H9 (cell line): ENCODE measurements around the gene SLC25A14. TPM values are rescaled to one million over a fixed set of nuclear protein-coding genes. Genes with fewer than 3 reads are reported as not detected.

ENCODE experiments used
- DNase-seq: peaks from one replicate; pipeline ENCODE4 v3.0.0-alpha.2; 2017
- H2AFZ ChIP-seq: one replicate; pipeline ENCODE4 v1.6.1; 2013; ENCODE audit warnings: mild to moderate bottlenecking, low read length, control low read depth, moderate library complexity
- H2AK5ac ChIP-seq: 2 replicates; pipeline ENCODE4 v1.6.1; 2013; ENCODE audit warnings: low read length, control low read depth, mixed read lengths; ENCODE audit not compliant: insufficient read length
- H2BK120ac ChIP-seq: one replicate; pipeline ENCODE4 v1.6.1; 2013; ENCODE audit warnings: low read depth, mild to moderate bottlenecking, low read length, control low read depth, inconsistent platforms; ENCODE audit not compliant: poor library complexity, severe bottlenecking
- H2BK12ac ChIP-seq: 2 replicates; pipeline ENCODE4 v1.6.1; 2013; ENCODE audit warnings: low read length, control low read depth, mixed read lengths, low read depth; ENCODE audit not compliant: insufficient read length
- H2BK15ac ChIP-seq: 2 replicates; pipeline ENCODE4 v1.6.1; 2013; ENCODE audit warnings: low read depth, low read length, control low read depth
- H2BK20ac ChIP-seq: one replicate; pipeline ENCODE4 v1.6.1; 2013; ENCODE audit warnings: low read depth, mild to moderate bottlenecking, low read length, control low read depth, inconsistent platforms; ENCODE audit not compliant: poor library complexity, severe bottlenecking
- H2BK5ac ChIP-seq: 2 replicates; pipeline ENCODE4 v1.6.1; 2013; ENCODE audit warnings: low read length, control low read depth, mixed read lengths; ENCODE audit not compliant: insufficient read length
- H3K14ac ChIP-seq: 2 replicates; pipeline ENCODE4 v1.6.1; 2013; ENCODE audit warnings: low read length, control low read depth; ENCODE audit not compliant: insufficient read depth
- H3K18ac ChIP-seq: 2 replicates; pipeline ENCODE4 v1.6.1; 2013; ENCODE audit warnings: low read depth, mild to moderate bottlenecking, mixed read lengths, low read length, control low read depth; ENCODE audit not compliant: insufficient read length
- H3K23ac ChIP-seq: 2 replicates; pipeline ENCODE4 v1.6.1; 2013; ENCODE audit warnings: low read length, control low read depth, mixed read lengths, low read depth; ENCODE audit not compliant: insufficient read length
- H3K23me2 ChIP-seq: 2 replicates; pipeline ENCODE4 v1.6.1; 2013; ENCODE audit warnings: low read depth, mild to moderate bottlenecking, mixed read lengths, low read length, control low read depth; ENCODE audit not compliant: insufficient read length, poor library complexity, severe bottlenecking
- H3K27ac ChIP-seq: 2 replicates; pipeline ENCODE4 v1.5.1; 2013; ENCODE audit warnings: low read length, control low read depth, mixed read lengths, low read depth; ENCODE audit not compliant: insufficient read length
- H3K27me3 ChIP-seq: 2 replicates; pipeline ENCODE4 v1.6.1; 2013; ENCODE audit warnings: low read length, control low read depth, inconsistent platforms; ENCODE audit not compliant: insufficient read depth
- H3K4ac ChIP-seq: 2 replicates; pipeline ENCODE4 v1.6.1; 2013; ENCODE audit warnings: low read depth, mild to moderate bottlenecking, control low read depth, inconsistent platforms, low read length, moderate library complexity
- H3K4me1 ChIP-seq: 2 replicates; pipeline ENCODE4 v1.6.1; 2013; ENCODE audit warnings: low read length, control low read depth, inconsistent platforms; ENCODE audit not compliant: insufficient read depth
- H3K4me2 ChIP-seq: 2 replicates; pipeline ENCODE4 v1.6.1; 2013; ENCODE audit warnings: low read length, control low read depth, mixed read lengths; ENCODE audit not compliant: insufficient read length, insufficient read depth
- H3K56ac ChIP-seq: 2 replicates; pipeline ENCODE4 v1.6.1; 2013; ENCODE audit warnings: low read depth, mild to moderate bottlenecking, mixed read lengths, low read length, control low read depth; ENCODE audit not compliant: insufficient read length
- H3K79me1 ChIP-seq: 2 replicates; pipeline ENCODE4 v1.6.1; 2013; ENCODE audit warnings: low read depth, mild to moderate bottlenecking, moderate library complexity, low read length, control low read depth, inconsistent platforms; ENCODE audit not compliant: insufficient read depth, poor library complexity, severe bottlenecking
- H3K79me2 ChIP-seq: 2 replicates; pipeline ENCODE4 v1.6.1; 2013; ENCODE audit warnings: low read length, control low read depth, inconsistent platforms; ENCODE audit not compliant: insufficient read depth
- H3K9ac ChIP-seq: 2 replicates; pipeline ENCODE4 v1.6.1; 2013; ENCODE audit warnings: low read length, control low read depth, mixed read lengths; ENCODE audit not compliant: insufficient read length; ENCODE audit errors: extremely low read depth
- H3K9me3 ChIP-seq: one replicate; pipeline ENCODE4 v1.6.1; 2013; ENCODE audit warnings: low read depth, low read length, inconsistent platforms; ENCODE audit not compliant: control insufficient read depth
- H3T11ph ChIP-seq: one replicate; pipeline ENCODE4 v1.6.1; 2013; ENCODE audit warnings: mild to moderate bottlenecking, low read length, control low read depth, inconsistent platforms
- H4K20me1 ChIP-seq: one replicate; pipeline ENCODE4 v1.6.1; 2013; ENCODE audit not compliant: control insufficient read depth, insufficient read length, insufficient read depth
- H4K5ac ChIP-seq: 2 replicates; pipeline ENCODE4 v1.6.1; 2013; ENCODE audit warnings: low read depth, mild to moderate bottlenecking, mixed read lengths, low read length, control low read depth; ENCODE audit not compliant: insufficient read length
- H4K8ac ChIP-seq: replicated peaks from 2 replicates; pipeline ENCODE4 v1.6.1; 2013; ENCODE audit warnings: low read length, control low read depth, mixed read lengths, low read depth; ENCODE audit not compliant: insufficient read length
- H4K91ac ChIP-seq: 2 replicates; pipeline ENCODE4 v1.6.1; 2013; ENCODE audit warnings: low read depth, mild to moderate bottlenecking, moderate library complexity, mixed read lengths, low read length, control low read depth; ENCODE audit not compliant: insufficient read length
- H3K27ac Mint-ChIP-seq, 3 experiments: 2 replicates in 2 of 3; 3 replicates in 1 of 3; pipeline ENCODE4 v1.8.0; 2020 to 2021; ENCODE audit warnings: mixed read lengths in 3 of 3, mild to moderate bottlenecking in 1 of 3, moderate library complexity in 1 of 3
- H3K27me3 Mint-ChIP-seq: 2 replicates; pipeline ENCODE4 v1.8.0; 2021; ENCODE audit warnings: low read depth, mild to moderate bottlenecking, moderate library complexity, mixed read lengths
- H3K36me3 Mint-ChIP-seq, 3 experiments: 2 replicates in 2 of 3; 3 replicates in 1 of 3; pipeline ENCODE4 v1.8.0; 2020 to 2021; ENCODE audit warnings: low read depth in 3 of 3, mixed read lengths in 3 of 3; ENCODE audit not compliant: insufficient read depth in 1 of 3
- H3K4me1 Mint-ChIP-seq, 2 experiments: 2 replicates each; pipeline ENCODE4 v1.8.0; 2020; ENCODE audit warnings: mixed read lengths in 2 of 2
- H3K4me3 Mint-ChIP-seq, 2 experiments: 2 replicates in 1 of 2; 3 replicates in 1 of 2; pipeline ENCODE4 v1.8.0; 2020 to 2021; ENCODE audit warnings: mild to moderate bottlenecking in 2 of 2, mixed read lengths in 2 of 2, moderate library complexity in 1 of 2
- H3K9me3 Mint-ChIP-seq, 2 experiments: 2 replicates in 1 of 2; 3 replicates in 1 of 2; pipeline ENCODE4 v1.8.0; 2020; ENCODE audit warnings: mild to moderate bottlenecking in 2 of 2, mixed read lengths in 2 of 2, moderate library complexity in 1 of 2
- CTCF ChIP-seq: fragments of 200-600 bp; sonication (generic); conservative IDR thresholded peaks from 3 replicates; pipeline ENCODE4 v1.8.0; 2021; ENCODE audit warnings: antibody characterized with exemption, mild to moderate bottlenecking
- WGBS: extraction: QIAGEN DNeasy Blood & Tissue Kit; methylation state at CpG from one replicate; pipeline ENCODE4 v1.1.7; 2013; ENCODE audit warnings: missing lambda C conversion rate, low lambda C conversion rate, mixed read lengths; ENCODE audit not compliant: insufficient read length; ENCODE audit errors: extremely low coverage; 5-methylcytosine and 5-hydroxymethylcytosine counted together
- total RNA-seq: library from RNA; stranded (reverse); gene quantifications from 2 replicates; pipeline ENCODE4 v1.2.1, GENCODE V29; 2021

Gene SLC25A14
- total RNA-seq, 1 experiment from 2014 or later = 12.7 TPM

- no peak overlapping the region for H3K27ac Mint-ChIP-seq
- peaks cover 19 to 49% of the 10 kb centered on the region in 2 experiments; a peak in 4 of 5 replicates for H3K9me3 Mint-ChIP-seq
- H3K9ac ChIP-seq = no peak overlapping the region
- no peak overlapping the region for H2AK5ac ChIP-seq
- H2BK20ac ChIP-seq = no peak overlapping the region
- H4K5ac ChIP-seq = no peak overlapping the region
- no peak overlapping the region for H3K4me2 ChIP-seq
- no peaks in the 10 kb centered on the region for H3K4me1 Mint-ChIP-seq
- no peak for DNase-seq
- H3K27ac ChIP-seq = no peak overlapping the region
- H3K27me3 Mint-ChIP-seq = no peaks in the 10 kb centered on the region; the same call in none of the 2 replicates
- H3K36me3 Mint-ChIP-seq = peaks cover 0 to 3% (median 0%) of the 10 kb centered on the region in 3 experiments; a peak in 3 of 7 replicates
- H4K91ac ChIP-seq = no peak overlapping the region
- no peak overlapping the region for H3K14ac ChIP-seq
- no CpG with 5 or more reads among the region's 2 CpGs for WGBS
- peaks cover 9% of the 10 kb centered on the region for H3K9me3 ChIP-seq
- H4K8ac ChIP-seq = no peak overlapping the region
- H3K79me2 ChIP-seq = no peaks in the 10 kb centered on the region
- H3K79me1 ChIP-seq = no peaks in the 10 kb centered on the region
- no peak overlapping the region for H2BK12ac ChIP-seq
- H3T11ph ChIP-seq = no peak overlapping the region
- no peak overlapping the region for H3K4ac ChIP-seq
- no peak overlapping the region for H3K4me3 Mint-ChIP-seq
- H3K27me3 ChIP-seq = no peaks in the 10 kb centered on the region
- H3K56ac ChIP-seq = no peak overlapping the region
- no peak overlapping the region for H2BK120ac ChIP-seq
- no peak overlapping the region for H2BK15ac ChIP-seq
- H3K4me1 ChIP-seq = no peaks in the 10 kb centered on the region
- no peak overlapping the region for H3K23ac ChIP-seq
- H4K20me1 ChIP-seq = no peaks in the 10 kb centered on the region
- no peak overlapping the region for H2AFZ ChIP-seq
- H3K23me2 ChIP-seq = no peaks in the 10 kb centered on the region
- H2BK5ac ChIP-seq = no peak overlapping the region
- no peak overlapping the region for H3K18ac ChIP-seq
- no peak for TF ChIP-seq CTCF
These were observed 18.2 kb upstream of the SLC25A14 start for GRCh38 chrX:130321550-130321949.
